ENCODE results near the gene VAMP1.
"Not testable (repeated sequence)": the region's sequence is repeated elsewhere in the genome, so short reads cannot be mapped to it uniquely, and the experiment has no call there.

VAMP1 gene

DNA sequence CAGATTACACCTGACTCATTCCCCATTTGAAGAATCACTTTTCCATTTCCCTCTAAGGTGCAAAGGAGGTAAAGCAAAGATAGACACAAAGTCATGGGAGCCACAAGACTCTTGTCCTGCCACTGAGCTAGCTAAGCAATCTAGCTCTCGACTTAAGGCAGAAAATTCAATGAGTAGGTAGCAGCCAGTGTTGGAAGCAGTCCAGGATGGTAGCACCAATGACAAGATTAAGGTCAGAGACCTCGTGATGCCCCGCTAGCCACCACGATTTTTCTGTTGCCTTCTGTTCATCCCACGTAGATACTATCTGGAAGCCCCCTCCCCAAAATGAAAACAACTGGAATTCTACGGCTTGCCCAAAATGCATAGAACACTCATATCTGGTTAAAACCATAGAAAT lies 1.4 kb downstream of the VAMP1 start:
- DNase-seq: no peak

DNA sequence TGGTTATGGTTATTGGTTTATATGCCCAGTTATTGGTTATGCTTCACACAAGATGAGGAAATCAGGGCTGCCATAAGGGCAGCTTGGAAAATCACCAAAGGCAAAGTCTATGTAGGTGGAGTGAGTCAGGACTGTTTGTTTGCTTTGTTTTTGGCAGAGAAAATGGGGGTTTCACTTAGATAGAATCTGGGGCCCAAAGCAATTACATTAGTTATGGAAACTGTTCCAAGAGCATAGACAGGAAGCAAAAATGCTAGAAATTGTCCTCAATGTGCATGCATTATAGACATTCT lies 2.2 kb downstream of the VAMP1 start:
- DNase-seq: no peak

DNA sequence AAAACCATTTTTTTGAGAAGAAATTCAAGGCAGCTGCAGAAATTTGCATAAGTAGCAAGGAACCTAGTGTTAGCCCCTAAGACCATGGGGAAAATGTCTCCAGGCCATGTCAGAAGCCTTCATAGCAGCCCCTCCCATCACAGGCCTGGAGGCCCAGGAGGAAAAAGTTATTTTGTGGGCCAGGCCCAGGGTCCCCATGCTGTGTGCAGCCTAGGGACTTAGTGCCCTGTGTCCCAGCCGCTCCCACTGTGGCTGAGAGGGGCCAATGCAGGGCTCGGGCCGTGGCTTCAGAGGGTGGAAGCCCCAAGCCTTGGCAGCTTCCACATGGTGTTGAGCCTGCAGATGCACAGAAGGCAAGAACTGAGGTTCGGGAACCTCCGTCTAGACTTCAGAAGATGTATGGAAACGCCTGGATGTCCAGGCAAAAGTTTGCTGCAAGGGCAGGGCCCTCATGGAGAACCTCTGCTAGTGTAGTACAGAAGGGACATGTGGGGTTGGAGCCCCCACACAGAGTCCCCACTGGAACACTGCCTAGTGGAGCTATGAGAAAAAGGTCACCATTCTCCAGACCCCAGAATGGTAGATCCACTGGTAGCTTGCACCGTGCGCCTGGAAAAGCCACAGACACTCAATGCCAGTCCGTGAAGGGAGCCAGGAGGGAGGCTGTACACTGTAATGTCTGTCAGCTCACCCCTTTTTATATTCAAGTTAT lies 2.8 kb downstream of the VAMP1 start:
- DNase-seq: not testable (repeated sequence)

DNA sequence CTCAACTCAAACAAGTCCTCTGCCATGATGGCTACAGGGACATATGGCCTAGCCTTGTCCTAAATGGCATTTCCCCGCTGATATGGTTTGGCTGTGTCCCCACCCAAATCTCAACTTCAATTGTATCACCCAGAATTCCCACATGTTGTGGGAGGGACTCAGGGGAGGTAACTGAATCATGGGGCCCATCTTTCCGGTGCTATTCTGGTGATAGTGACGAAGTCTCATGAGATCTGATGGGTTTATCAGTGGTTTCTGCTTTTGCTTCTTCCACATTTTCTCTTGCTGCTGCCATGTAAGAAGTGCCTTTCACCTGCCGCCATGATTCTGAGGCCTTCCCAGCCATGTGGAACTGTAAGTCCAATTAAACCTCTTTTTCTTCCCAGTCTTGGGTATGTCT lies 3.7 kb downstream of the VAMP1 start:
- not testable (repeated sequence) for DNase-seq

DNA sequence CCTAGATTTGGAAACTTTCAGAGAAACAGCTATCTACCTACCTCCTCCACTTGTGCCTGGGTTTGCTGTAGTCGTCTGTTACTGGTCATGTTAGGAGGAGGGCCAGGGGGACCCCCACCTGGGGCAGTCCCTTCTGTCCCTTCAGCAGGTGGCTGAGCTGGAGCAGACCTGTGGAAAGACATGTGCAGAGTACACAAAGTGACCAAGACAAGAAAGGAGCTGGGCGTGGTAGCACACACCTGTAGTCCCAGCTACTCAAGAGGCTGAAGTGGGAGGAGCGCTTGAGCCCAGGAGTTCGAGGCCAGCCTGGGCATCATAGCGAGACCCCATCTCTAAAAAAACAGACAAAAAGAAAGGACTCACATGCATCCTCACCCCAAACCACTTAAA lies 4.3 kb downstream of the VAMP1 start:
- no peak for DNase-seq

DNA sequence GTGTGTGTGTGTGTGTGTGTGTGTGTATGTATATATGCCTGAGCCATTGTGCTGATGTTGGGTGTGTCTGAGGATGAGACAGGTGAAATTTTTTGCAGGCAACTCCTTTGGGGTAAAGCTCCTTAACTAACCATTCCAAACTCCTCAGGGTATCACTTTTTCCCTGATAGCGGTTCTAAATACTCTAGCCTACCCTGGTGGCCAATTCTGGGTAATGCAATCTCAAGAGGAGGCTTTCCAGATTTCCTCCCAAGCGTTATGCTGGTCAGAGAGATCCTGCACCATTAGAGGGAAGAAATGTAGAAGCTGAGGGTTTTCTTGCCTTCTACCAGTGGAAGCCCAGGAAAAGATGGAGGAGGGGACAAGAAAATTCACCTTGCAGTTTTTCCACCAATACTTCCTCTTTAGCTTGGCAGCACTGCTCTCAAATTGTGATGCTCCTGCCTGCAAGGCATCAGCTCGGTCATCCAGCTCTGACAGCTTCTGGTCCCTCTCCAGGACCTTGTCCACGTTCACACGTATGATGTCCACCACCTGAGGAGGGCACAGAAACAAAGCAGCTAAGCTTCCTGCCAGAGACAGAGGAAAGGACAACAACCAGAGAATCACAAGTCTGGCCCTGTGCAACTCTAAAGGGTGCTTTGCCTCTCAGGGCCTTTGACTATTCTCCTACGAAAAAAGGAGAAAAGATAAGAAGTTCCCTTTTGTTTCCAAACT lies 4.9 kb downstream of the VAMP1 start:
- DNase-seq: peak; percentile 61

DNA sequence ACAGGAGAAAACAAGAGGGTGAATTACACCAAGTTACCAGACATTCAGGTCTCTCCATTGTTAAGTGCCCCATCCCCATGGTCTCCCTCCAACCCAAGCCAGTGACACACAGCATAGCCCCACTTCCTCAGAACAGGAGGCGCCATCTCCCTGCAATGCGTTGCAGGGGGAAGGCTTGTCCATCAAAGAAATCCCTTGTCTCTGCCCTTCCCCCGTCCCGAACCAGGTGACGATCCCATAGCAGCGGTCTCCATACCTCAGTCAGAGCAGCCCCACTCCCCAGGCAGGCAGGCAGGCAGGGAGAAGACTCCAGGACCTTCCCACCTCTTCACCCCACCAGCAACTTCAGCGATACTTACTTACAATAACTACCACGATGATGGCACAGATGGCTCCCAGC lies 5.9 kb downstream of the VAMP1 start:
- no peak for DNase-seq

DNA sequence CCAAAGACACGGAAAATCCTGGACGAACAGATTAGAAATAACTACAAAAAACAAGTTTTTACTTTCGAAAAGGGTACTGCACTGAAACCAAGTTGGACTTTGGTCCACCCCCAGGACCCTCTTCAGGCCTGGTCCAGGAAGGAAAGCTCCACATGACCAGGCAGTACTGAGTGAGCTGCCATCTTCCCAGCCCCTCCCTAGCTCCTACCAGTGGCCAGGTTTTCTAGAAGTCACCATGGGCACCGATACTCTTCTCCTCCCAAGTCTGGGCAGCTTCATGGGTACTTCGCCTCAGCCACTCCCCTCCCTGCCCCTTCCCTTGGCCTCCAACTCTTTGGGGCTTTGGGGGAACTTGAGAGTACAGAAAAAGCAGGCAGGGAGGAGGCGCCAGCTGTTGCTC lies 6.6 kb downstream of the VAMP1 start:
- DNase-seq: no peak

DNA sequence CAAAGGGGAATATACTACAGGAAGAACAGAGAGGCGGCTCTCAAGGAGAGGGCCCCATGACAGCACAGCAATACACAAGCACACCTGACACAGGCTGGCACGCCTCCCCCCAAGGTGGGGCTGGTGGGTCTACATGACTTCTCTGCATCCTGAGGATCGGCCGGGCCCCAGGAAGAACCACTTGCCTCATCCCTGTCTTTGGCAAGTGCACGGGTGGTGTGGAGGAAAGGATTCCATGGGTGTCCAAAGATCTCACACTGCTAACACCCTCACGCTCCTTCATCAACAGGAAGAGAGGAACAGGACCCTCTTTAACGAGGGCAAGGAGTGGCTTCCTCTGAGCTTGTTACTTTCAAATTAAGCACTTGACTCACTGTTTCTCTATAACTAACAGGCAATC lies 7.3 kb downstream of the VAMP1 start:
- DNase-seq: peak; percentile 70

DNA sequence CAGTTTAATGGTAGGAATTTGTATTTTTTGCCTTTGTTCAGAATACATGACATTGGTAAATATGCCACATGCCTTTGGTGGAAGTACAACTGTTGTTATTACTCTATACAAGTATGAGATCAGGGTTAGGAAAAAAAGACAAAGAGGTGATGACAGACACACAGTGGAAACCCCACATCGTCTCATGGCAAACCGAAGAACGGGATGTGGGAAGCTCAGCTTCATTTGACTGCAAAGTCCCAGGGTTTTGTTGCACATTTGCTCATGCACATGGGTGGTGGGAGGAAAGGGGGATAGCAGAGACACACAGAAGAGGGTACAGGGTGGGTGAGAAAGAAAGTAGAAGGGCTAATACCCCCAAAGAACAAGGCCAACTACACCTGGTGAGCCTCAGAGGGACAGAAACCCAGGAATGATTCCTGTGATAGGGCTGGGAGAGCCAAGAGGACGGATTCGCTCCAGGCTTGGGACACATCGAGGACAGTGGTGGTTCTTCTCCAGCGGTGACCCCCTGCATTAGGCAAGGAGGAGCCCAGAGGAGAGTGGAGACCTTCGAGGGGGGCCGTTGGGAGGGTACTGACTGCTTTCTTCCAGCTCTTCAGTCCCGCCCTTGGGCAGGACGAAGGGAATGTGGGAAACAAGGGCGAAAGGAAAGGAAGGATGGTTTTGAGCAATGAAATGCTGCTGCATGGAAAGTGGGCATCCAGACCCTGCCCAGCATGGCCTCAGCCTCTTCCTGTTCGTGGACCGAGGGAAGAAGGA lies 8.1 kb downstream of the VAMP1 start:
- DNase-seq: no peak

DNA sequence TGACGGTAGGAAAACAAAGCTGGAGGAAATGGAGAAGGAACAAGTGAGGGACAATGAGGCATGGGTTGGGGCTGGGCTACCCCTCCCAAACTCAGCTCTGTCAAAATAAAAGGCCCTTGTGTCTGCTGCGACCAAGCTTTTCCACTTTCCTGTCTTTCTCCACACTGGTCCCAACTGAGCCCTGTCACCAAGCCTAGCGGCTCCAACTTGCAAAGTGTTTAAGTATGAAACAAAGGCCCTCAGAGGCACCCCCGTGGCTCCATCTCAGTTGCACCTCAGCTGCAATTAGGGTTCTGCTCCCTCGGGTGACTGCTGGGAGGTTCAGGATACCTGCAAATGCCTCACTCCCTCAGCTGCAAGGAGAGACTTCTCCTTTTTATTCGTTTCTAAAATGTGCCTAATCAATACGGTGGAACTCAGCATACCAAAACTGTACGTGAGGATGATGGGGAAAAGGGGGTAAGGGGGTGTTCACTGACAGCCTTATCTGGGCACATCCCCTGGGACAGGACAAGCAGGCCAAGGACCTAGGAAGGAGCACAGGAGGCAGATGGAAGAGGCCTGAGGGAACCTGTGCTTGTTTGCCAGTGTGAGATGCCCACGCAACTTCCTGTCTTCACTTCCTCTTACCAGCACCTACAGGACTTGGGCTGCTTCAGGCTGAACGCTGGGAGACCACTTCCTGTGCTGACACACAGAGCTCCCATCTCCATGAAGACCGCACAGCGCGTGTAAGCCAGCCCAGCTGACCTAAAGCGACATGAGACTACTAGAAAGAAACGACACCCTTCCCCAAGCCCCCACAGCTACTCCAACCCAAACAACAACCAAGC lies 8.9 kb downstream of the VAMP1 start:
- DNase-seq: peak; percentile 87

DNA sequence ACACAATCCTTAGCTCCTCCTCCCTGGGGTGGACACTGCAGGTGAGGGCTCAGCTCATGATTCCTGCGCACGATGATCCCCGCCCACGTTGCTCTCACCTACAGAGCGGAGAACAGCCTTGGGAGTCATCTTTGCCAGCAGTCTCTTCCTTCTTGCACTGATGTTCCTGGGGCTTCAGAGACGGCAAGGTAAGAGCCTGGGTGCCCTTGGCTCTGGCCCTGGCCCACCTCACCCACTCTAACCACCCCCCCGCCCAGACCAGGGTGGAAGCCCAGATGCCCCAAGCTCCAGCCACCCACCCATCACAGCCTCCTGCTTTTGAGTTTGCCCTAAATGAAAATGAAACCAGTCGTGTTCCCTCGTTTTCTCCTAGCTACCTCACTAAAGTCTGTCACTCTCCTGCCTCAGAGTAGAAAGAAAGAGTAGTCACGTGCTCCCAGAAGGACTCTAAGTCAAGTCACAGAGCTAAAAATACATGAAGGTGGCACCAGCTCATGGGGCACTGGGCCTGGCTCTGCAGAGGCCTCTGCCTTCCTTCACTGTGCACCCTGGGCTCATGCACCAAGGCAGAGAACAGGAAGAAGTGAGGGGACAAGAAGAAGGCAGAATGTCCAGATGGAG lies 9.6 kb downstream of the VAMP1 start:
- DNase-seq: peak; percentile 43

DNA sequence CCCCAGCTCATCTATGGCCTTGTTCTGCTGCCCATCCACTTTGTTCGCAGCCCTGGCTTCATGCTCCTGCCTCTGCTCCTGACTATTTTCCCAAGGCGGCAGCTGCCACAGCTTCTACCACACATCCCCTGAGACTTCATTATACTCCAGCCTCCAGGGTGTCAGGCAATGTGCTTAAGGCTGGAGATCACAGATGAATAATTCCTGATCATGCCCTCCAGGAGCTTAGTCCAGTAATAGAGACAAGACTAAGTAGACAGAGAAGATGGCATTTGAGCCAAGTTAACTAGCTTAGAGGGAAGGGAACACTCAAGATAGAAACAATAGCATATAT lies 11.5 kb downstream of the VAMP1 start:
- no peak for DNase-seq

DNA sequence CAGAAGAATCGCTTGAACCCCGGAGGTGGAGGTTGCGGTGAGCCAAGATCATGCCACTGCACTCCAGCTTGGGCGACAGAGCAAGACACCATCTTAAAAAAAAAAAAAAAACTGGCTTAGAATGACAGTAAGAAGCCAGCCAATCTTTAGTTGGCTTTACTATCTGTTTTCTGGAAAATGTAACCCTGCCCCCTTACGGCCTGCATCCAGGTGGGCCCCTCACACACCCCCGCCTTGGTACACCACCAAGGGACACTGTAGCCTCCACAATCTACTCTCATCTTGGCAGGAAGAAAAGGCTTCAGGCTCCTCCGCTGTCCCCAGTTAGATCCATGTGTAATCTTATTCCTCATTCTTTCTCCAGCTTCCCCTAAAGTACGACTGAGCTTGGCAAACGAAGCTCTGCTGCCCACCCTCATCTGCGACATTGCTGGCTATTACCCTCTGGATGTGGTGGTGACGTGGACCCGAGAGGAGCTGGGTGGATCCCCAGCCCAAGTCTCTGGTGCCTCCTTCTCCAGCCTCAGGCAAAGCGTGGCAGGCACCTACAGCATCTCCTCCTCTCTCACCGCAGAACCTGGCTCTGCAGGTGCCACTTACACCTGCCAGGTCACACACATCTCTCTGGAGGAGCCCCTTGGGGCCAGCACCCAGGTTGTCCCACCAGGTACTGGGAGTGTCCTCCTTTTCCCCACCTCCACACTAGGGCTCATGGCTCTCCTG lies 12.0 kb downstream of the VAMP1 start:
- no peak for DNase-seq

DNA sequence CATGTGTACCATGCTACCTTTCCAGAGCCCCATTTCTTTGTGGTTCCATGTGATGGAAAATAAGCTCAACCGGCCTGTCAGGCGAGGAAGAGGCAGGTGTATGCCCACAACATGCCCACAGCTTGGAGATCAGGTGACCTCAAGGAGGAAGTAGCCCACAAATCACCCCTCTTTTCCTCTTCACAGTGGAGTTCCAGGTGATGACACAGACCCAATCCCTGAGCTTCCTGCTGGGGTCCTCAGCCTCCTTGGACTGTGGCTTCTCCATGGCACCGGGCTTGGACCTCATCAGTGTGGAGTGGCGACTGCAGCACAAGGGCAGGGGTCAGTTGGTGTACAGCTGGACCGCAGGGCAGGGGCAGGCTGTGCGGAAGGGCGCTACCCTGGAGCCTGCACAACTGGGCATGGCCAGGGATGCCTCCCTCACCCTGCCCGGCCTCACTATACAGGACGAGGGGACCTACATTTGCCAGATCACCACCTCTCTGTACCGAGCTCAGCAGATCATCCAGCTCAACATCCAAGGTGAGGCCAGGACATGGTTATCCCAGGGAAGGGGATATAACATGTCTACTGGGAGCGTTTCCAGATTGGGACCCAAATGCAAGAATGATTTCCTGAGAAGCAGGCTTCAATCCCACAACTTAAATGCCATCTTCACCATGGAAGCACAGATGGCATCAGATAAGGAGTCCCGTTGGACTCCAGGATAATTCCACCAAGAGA lies 13.1 kb downstream of the VAMP1 start:
- no peak for DNase-seq

DNA sequence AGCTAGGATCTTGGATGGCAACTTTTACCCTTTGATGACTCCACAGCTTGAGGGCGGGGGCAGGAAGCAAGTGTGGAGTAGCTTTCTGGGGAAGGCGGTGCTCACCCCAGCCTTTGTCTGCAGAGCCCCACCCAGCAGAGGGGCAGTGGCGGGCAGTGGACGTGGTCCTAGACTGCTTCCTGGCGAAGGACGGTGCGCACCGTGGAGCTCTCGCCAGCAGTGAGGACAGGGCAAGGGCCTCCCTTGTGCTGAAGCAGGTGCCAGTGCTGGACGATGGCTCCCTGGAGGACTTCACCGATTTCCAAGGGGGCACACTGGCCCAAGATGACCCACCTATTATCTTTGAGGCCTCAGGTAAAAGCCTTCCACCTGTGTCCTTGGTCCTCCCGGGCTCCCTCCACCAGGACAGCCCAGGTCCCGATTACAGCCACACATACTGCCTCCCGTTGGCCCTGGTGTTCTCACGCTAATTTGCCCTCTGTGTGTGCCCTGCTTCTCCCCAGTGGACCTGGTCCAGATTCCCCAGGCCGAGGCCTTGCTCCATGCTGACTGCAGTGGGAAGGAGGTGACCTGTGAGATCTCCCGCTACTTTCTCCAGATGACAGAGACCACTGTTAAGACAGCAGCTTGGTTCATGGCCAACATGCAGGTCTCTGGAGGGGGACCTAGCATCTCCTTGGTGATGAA lies 17.4 kb downstream of the VAMP1 start:
- DNase-seq: peak; percentile 52

DNA sequence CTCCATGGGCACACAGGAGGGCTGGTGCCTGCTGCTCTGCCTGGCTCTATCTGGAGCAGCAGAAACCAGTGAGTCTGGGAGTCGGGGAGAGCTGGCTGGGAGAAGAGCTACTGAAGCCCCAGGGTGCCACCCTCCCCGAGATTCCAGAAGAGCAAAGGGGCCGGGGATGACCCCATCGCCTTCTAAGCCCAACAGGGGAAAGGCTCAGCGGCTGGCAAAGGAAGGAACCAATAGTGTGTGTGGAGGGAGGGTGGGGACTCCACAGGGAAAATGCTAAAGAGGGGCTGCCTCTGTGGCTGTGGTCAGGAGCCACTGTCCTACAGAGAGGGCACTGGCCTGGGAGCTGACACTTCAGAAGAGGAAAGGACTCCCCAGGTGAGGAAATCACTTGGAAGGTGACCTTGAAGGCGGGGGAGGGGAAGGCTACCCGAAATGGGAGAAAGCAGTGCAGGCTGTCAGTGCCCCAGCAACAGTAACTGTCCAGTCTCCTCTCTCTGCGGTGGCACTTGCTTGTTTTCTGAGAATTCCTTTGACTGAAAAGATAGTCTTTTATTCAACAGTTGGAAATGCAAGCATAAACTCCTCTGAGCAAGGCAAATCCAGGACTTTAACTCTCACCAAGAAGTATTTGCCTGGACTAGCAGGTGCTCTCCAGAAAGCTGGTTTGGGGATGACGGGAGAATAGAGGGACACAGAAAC lies 18.1 kb downstream of the VAMP1 start:
- peak; percentile 39 for DNase-seq

DNA sequence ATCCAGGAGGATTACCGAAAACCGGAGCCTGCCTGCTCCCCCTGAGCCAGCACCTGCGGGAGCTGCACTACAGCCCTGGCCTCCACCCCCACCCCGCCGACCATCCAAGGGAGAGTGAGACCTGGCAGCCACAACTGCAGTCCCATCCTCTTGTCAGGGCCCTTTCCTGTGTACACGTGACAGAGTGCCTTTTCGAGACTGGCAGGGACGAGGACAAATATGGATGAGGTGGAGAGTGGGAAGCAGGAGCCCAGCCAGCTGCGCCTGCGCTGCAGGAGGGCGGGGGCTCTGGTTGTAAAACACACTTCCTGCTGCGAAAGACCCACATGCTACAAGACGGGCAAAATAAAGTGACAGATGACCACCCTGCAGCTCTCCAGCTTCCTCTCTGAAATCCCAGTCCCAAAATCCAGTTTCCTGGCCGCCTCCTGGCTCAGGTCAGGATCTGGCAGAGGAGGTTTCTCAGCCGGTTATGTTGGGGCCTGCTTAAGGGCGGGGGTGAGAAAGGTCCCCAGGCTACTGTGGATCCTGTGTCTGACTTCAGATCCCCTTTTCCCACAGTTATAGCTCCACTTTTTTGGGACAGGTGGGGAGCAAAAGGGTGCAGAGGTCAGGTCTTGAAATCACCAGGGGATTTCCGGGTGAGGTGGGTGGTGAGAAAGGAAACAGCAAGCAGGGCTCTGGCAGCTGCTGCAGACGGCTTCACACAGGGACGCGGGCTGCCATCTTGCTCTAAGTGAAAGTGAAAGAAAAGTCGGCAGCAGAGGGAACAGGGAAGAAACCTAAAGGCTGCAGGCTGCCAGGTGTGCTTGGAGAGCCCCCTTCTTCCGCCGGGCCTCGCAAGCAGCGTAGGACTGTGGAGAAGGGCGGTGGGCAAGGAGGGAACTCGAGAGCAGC lies 18.9 kb downstream of the VAMP1 start, which contains the start of gene TAPBPL:
Gene TAPBPL (plus strand): TSS at position 695 of the 897 bp plus-strand sequence. CDS start 207 bp downstream, outside the sequence.
- DNase-seq: peak; percentile 81

DNA sequence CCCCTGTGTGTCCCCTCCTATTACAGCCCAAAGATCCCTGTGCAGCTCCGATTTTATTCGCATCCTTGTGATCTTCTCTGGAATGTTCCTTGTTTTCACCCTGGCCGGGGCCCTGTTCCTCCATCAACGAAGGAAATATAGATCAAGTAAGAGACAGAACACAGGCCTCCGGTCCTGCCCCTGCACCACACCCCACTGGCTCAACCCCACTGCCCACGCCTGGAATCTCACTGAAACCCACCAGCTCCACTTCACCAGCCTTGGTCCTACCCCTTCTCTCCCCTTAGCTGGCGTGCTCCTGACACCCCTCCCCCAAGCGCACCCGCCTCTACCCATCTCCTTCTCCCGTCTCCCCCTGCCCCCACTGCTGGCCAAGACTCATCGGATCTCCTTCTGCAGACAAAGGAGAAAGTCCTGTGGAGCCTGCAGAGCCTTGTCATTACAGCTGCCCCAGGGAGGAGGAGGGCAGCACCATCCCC lies 19.6 kb downstream of the VAMP1 start:
- no peak for DNase-seq

All from CD4-positive, alpha-beta T cell treated with Interleukin-6 for 4 hours (primary cell).